Panc1 (cell line): ENCODE data around the gene TNRC18. TPM values are rescaled to one million over a fixed set of nuclear protein-coding genes. Genes with fewer than 3 reads are reported as not detected.

Source experiments
- ATAC-seq: fragments of 200-7000 bp; cut with Tn5 transposase; 2 replicates; pipeline ENCODE4 v1.9.1; 2020; ENCODE audit warnings: mild to moderate bottlenecking, moderate library complexity
- BruUV-seq: library from RNA; stranded (reverse); fragments of 400-500 nt; replicated peaks from 2 replicates; lab custom pipeline; 2021; lab: Mats Ljungman, UMichigan
- CTCF ChIA-PET: fragments of 300-600 bp; sonication (Branson Sonifier 250); formaldehyde crosslinking; loops from one replicate; lab custom pipeline; 2022; ENCODE audit warnings: antibody characterized with exemption; lab: Charles Lee
- POLR2A ChIA-PET: fragments of 300-600 bp; sonication (Branson Sonifier 250); formaldehyde crosslinking; loops from one replicate; lab custom pipeline; 2022; ENCODE audit warnings: antibody characterized with exemption; lab: Charles Lee
- DNase-seq: peaks from one replicate; pipeline ENCODE4 v3.0.0-alpha.2; 2010; ENCODE audit warnings: low read depth, low spot score
- H3K27ac ChIP-seq: 2 replicates; pipeline ENCODE4 v1.5.1; 2011; ENCODE audit warnings: mild to moderate bottlenecking, low read length, inconsistent platforms
- H3K27me3 ChIP-seq: fragments of 200-500 bp; sonication (Bioruptor generic); 2 replicates; pipeline ENCODE4 v1.6.0; 2014; ENCODE audit warnings: low read length, inconsistent platforms; ENCODE audit not compliant: control insufficient read depth, insufficient read depth
- H3K36me3 ChIP-seq: fragments of 200-500 bp; sonication (Bioruptor generic); 2 replicates; pipeline ENCODE4 v1.5.1; 2014; ENCODE audit warnings: inconsistent platforms, mild to moderate bottlenecking, low read length, moderate library complexity; ENCODE audit not compliant: control insufficient read depth, insufficient read depth
- H3K4me1 ChIP-seq: 2 replicates; pipeline ENCODE4 v1.5.1; 2011; ENCODE audit warnings: inconsistent platforms, mild to moderate bottlenecking, low read length, moderate library complexity; ENCODE audit not compliant: control insufficient read depth, insufficient read depth
- H3K4me3 ChIP-seq, 2 experiments: 2 replicates each; pipeline ENCODE4 v1.5.1; 2011 to 2012; ENCODE audit warnings: low read depth in 2 of 2, low read length in 2 of 2, mild to moderate bottlenecking in 2 of 2, inconsistent platforms in 1 of 2, moderate library complexity in 1 of 2
- H3K9me3 ChIP-seq: fragments of 200-500 bp; sonication (Bioruptor generic); 2 replicates; pipeline ENCODE4 v1.5.1; 2014; ENCODE audit warnings: low read depth, mild to moderate bottlenecking, inconsistent platforms, low read length, moderate library complexity; ENCODE audit not compliant: control insufficient read depth, insufficient read depth
- POLR2AphosphoS5 ChIP-seq: IDR thresholded peaks from 2 replicates; pipeline ENCODE4 v1.6.1; 2012; ENCODE audit warnings: mild to moderate bottlenecking, low read depth, low read length, moderate library complexity
- SIN3A ChIP-seq: IDR thresholded peaks from 2 replicates; pipeline ENCODE4 v1.6.1; 2012; ENCODE audit warnings: low read depth, mild to moderate bottlenecking, low read length, moderate library complexity, borderline replicate concordance; ENCODE audit not compliant: insufficient read depth
- TCF7L2 ChIP-seq: IDR thresholded peaks from 2 replicates; pipeline ENCODE4 v1.6.1; 2011; ENCODE audit warnings: mild to moderate bottlenecking, low read depth, low read length, inconsistent platforms
- in situ Hi-C: cut with HindIII; loops from 2 replicates; pipeline ENCODE4 v1.10.0; 2016; ENCODE audit warnings: low sequenced_read_pairs, low pct_unique_long_range_greater_than_20kb
- intact Hi-C: fragments of 100-400 bp; cut with micrococcal nuclease; formaldehyde crosslinking; loops from one replicate; pipeline ENCODE4 v1.10.0; 2022; ENCODE audit not compliant: unreplicated experiment
- total RNA-seq: library from RNA; stranded (reverse); gene quantifications from one replicate; pipeline ENCODE4 v1.2.1, GENCODE V29; 2021; ENCODE audit not compliant: unreplicated experiment
- TF ChIP-seq, protein P1 (sequence below), 2 experiments: IDR thresholded peaks; 2 replicates each; pipeline ENCODE4 v1.6.1; 2011 to 2012; ENCODE audit warnings: low read depth in 2 of 2, control low read depth in 1 of 2, low read length in 1 of 2, mild to moderate bottlenecking in 1 of 2, moderate library complexity in 1 of 2; ENCODE audit not compliant: insufficient read depth in 1 of 2
- TF ChIP-seq, protein P2 (sequence below): fragments of 450-650 bp; IDR thresholded peaks from 2 replicates; pipeline ENCODE4 v1.5.1; 2017; ENCODE audit warnings: mild to moderate bottlenecking

The TNRC18 gene
- total RNA-seq, 1 experiment from 2014 or later: 148 TPM

DNA sequence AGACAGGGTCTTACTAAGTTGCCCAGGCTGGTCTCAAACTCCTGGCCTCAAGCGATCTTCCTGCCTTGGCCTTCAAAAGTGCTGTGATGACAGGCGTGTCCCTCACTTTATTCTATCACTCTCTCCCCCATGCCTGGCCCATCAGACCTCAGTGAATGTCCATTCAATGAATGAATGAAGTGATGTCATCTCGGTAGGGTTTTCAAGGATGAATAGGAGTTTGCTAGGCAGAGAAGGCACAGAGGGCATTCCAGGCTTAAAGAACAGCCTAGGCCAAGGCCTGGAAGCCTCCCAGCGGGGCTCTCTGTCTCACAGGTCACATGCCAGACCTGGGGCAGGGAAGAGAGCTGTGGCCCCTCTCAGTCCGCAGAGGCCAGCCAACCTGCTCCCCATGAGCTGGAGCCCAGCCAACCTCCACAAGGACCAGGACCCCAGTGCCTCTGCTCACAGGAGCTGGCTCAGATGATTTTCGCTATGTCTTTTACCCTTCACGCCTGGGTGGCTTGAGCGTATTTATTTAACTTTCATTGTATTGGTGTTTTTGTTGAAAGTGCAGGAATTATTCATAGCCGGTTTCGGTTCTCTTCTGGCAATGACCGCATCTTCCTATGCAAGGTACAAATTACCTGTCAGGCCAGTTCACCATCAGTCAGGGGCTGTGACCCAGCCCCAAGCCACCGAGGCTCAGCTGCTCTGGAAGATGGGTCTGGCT is 11.8 kb upstream of the TNRC18 start:
- in situ Hi-C loops: no loop called here
- CTCF ChIA-PET: interaction anchor here (0.6 kb wide), 1 partner anchor 69 kb away, joined by 3 read pairs; no protein-coding TSS in a partner anchor
- no peak for ATAC-seq
- POLR2A ChIA-PET: interaction anchor here (0.5 kb wide), 1 partner anchor 1971 kb away, joined by 3 read pairs; no protein-coding TSS in a partner anchor
- BruUV-seq: no TSS peak
- peaks cover 6% of the 10 kb centered on the region for H3K4me1 ChIP-seq
- TF ChIP-seq, protein P1, sequence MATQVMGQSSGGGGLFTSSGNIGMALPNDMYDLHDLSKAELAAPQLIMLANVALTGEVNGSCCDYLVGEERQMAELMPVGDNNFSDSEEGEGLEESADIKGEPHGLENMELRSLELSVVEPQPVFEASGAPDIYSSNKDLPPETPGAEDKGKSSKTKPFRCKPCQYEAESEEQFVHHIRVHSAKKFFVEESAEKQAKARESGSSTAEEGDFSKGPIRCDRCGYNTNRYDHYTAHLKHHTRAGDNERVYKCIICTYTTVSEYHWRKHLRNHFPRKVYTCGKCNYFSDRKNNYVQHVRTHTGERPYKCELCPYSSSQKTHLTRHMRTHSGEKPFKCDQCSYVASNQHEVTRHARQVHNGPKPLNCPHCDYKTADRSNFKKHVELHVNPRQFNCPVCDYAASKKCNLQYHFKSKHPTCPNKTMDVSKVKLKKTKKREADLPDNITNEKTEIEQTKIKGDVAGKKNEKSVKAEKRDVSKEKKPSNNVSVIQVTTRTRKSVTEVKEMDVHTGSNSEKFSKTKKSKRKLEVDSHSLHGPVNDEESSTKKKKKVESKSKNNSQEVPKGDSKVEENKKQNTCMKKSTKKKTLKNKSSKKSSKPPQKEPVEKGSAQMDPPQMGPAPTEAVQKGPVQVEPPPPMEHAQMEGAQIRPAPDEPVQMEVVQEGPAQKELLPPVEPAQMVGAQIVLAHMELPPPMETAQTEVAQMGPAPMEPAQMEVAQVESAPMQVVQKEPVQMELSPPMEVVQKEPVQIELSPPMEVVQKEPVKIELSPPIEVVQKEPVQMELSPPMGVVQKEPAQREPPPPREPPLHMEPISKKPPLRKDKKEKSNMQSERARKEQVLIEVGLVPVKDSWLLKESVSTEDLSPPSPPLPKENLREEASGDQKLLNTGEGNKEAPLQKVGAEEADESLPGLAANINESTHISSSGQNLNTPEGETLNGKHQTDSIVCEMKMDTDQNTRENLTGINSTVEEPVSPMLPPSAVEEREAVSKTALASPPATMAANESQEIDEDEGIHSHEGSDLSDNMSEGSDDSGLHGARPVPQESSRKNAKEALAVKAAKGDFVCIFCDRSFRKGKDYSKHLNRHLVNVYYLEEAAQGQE (IDR thresholded peaks at IDR 0.05; ENCODE audit: insufficient read depth in 1 of 2, low read depth in 2 of 2, low read length in 1 of 2): no peak
- TF ChIP-seq SIN3A (no peak), POLR2AphosphoS5 (no peak), TCF7L2 (no peak)
- TF ChIP-seq, protein P2, sequence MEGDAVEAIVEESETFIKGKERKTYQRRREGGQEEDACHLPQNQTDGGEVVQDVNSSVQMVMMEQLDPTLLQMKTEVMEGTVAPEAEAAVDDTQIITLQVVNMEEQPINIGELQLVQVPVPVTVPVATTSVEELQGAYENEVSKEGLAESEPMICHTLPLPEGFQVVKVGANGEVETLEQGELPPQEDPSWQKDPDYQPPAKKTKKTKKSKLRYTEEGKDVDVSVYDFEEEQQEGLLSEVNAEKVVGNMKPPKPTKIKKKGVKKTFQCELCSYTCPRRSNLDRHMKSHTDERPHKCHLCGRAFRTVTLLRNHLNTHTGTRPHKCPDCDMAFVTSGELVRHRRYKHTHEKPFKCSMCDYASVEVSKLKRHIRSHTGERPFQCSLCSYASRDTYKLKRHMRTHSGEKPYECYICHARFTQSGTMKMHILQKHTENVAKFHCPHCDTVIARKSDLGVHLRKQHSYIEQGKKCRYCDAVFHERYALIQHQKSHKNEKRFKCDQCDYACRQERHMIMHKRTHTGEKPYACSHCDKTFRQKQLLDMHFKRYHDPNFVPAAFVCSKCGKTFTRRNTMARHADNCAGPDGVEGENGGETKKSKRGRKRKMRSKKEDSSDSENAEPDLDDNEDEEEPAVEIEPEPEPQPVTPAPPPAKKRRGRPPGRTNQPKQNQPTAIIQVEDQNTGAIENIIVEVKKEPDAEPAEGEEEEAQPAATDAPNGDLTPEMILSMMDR: no peak
- H3K27me3 ChIP-seq: no peaks in the 10 kb centered on the region
- H3K36me3 ChIP-seq: no peaks in the 10 kb centered on the region
- no peak overlapping the region for H3K27ac ChIP-seq
- H3K9me3 ChIP-seq: peaks cover 11% of the 10 kb centered on the region; the same call in 1 of the 2 replicates
- no peak overlapping the region for H3K4me3 ChIP-seq
- no peak for DNase-seq
- intact Hi-C loops: no loop called here

DNA sequence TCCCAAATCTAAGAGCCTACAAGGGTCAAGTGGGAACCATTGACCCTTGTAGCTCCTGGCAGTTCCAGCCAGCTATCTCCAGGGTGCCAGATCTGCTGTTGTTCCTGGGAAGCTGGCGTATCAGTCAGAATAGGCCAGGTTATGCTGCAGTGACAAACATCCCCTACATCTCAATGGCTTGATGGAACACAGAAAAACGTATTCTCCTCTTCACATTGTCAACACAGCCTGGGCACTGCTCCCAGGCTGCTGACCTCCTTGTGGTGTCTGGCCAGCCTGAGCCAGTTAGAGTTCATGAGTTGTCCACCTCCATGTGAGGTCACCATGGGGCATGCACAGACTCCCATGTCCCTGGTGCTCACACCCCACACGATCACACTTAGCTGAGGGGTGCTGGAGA is 9.5 kb upstream of the TNRC18 start:
- no peaks in the 10 kb centered on the region for H3K36me3 ChIP-seq
- no TSS peak for BruUV-seq

More for the DNA sequence above, 9.5 kb upstream of the TNRC18 start:
- in situ Hi-C loops (no loop called here), intact Hi-C loops (no loop called here)
- Histone ChIP-seq H3K9me3 (peaks cover 11% of the 10 kb centered on the region; the same call in 1 of the 2 replicates), H3K4me1 (peaks cover 11% of the 10 kb centered on the region), H3K4me3 (no peak overlapping the region), H3K27ac (no peak overlapping the region), H3K27me3 (no peaks in the 10 kb centered on the region)
- DNase-seq (no peak), ATAC-seq (no peak)
- POLR2A ChIA-PET: no interaction called here
- CTCF ChIA-PET: no interaction called here
- TF ChIP-seq TCF7L2 (no peak), POLR2AphosphoS5 (no peak), SIN3A (no peak)
- TF ChIP-seq, protein P2: no peak
- TF ChIP-seq, protein P1 (IDR thresholded peaks at IDR 0.05; ENCODE audit: insufficient read depth in 1 of 2, low read depth in 2 of 2, low read length in 1 of 2): no peak
